Activated T-cell treated with anti-CD3 and anti-CD28 coated beads for 24 hours (primary cell): ENCODE results near the gene SEPTIN3.
A peak's percentile ranks its signal among the peaks of the same experiment; 100 is the strongest.

Source experiments
- DNase-seq: peaks from one replicate; pipeline ENCODE4 v3.0.0-alpha.2; 2020; ENCODE audit warnings: low read depth

Gene SEPTIN3

GRCh38 chr22:41976961-41977566, 7.8 kb downstream of the SEPTIN3 start:
- DNase-seq, result no peak

- no peak for DNase-seq
These were observed 9.5 kb downstream of the SEPTIN3 start for GRCh38 chr22:41978732-41979131.

- no peak for DNase-seq
These were observed 10.4 kb downstream of the SEPTIN3 start for GRCh38 chr22:41979423-41980250.

GRCh38 chr22:41982865-41983264, 13.6 kb downstream of the SEPTIN3 start:
- no peak for DNase-seq

- DNase-seq, result no peak
These were observed 14.5 kb downstream of the SEPTIN3 start for GRCh38 chr22:41983513-41984405.

GRCh38 chr22:41987276-41987675, 18.0 kb downstream of the SEPTIN3 start:
- no peak for DNase-seq

GRCh38 chr22:41989246-41989645, 20.0 kb downstream of the SEPTIN3 start:
- no peak for DNase-seq

- no peak for DNase-seq
These were observed 21.9 kb downstream of the SEPTIN3 start for GRCh38 chr22:41991111-41991510.

- no peak for DNase-seq
These were observed 23.3 kb downstream of the SEPTIN3 start for GRCh38 chr22:41992496-41992895.

- DNase-seq, result no peak
These were observed 26.0 kb downstream of the SEPTIN3 start for GRCh38 chr22:41995211-41995610.

GRCh38 chr22:41996826-41997225, 27.6 kb downstream of the SEPTIN3 start:
- no peak for DNase-seq

GRCh38 chr22:41998361-41999261, 29.4 kb downstream of the SEPTIN3 start, which contains the start of gene WBP2NL:
TSS of gene WBP2NL (plus strand) at chr22:41998788. CDS start at chr22:41998819, 31 bp downstream.
- peak; percentile 85 for DNase-seq

- no peak for DNase-seq
These were observed 31.2 kb downstream of the SEPTIN3 start for GRCh38 chr22:42000466-42000865.

- no peak for DNase-seq
These were observed 31.9 kb downstream of the SEPTIN3 start for GRCh38 chr22:42001121-42001520.

GRCh38 chr22:42001706-42002105, 32.5 kb downstream of the SEPTIN3 start:
- DNase-seq, result no peak

GRCh38 chr22:42007922-42008321, 38.7 kb downstream of the SEPTIN3 start:
- no peak for DNase-seq

- DNase-seq, result no peak
These were observed 41.5 kb downstream of the SEPTIN3 start for GRCh38 chr22:42010778-42011177.

GRCh38 chr22:42013385-42013784, 44.1 kb downstream of the SEPTIN3 start:
- no peak for DNase-seq

- DNase-seq, result no peak
These were observed 46.9 kb downstream of the SEPTIN3 start for GRCh38 chr22:42016111-42016510.

- DNase-seq, result no peak
These were observed 49.0 kb downstream of the SEPTIN3 start for GRCh38 chr22:42018224-42018623.
